GM23338 (cell line): ENCODE results near the gene KCNJ11. TPM values are rescaled to one million over a fixed set of nuclear protein-coding genes. Genes with fewer than 3 reads are reported as not detected.

Experiments
- ATAC-seq: fragments of 200-7000 bp; cut with Tn5 transposase; 3 replicates; pipeline ENCODE4 v1.9.1; 2020
- DNase-seq: peaks from one replicate; pipeline ENCODE4 v3.0.0-alpha.2; 2015; ENCODE audit warnings: low spot score
- H2AFZ ChIP-seq: fragments of 200-600 bp; sonication (generic); 2 replicates; pipeline ENCODE4 v1.8.0; 2016; ENCODE audit warnings: antibody characterized with exemption, mild to moderate bottlenecking, moderate library complexity
- H3F3A ChIP-seq: fragments of 200-600 bp; sonication (generic); replicated peaks from 2 replicates; pipeline ENCODE4 v1.8.0; 2017; ENCODE audit warnings: antibody characterized with exemption, mixed run types, low read depth
- H3K27ac ChIP-seq: fragments of 200-600 bp; sonication (generic); 2 replicates; pipeline ENCODE4 v1.6.1; 2016; ENCODE audit warnings: low read depth
- H3K27me3 ChIP-seq: fragments of 200-600 bp; sonication (generic); 2 replicates; pipeline ENCODE4 v1.8.0; 2016; ENCODE audit warnings: mild to moderate bottlenecking, mixed run types, moderate library complexity; ENCODE audit not compliant: insufficient read depth
- H3K36me3 ChIP-seq: fragments of 200-600 bp; sonication (generic); 2 replicates; pipeline ENCODE4 v1.8.0; 2016; ENCODE audit warnings: mild to moderate bottlenecking; ENCODE audit not compliant: insufficient read depth
- H3K4me1 ChIP-seq: fragments of 200-600 bp; sonication (generic); 2 replicates; pipeline ENCODE4 v1.8.0; 2016; ENCODE audit warnings: mild to moderate bottlenecking, moderate library complexity; ENCODE audit not compliant: insufficient read depth
- H3K4me2 ChIP-seq: fragments of 200-600 bp; sonication (generic); 2 replicates; pipeline ENCODE4 v1.7.1; 2017; ENCODE audit warnings: mixed run types
- H3K4me3 ChIP-seq: fragments of 200-600 bp; sonication (generic); 2 replicates; pipeline ENCODE4 v1.6.1; 2016; ENCODE audit warnings: mixed run types
- H3K79me2 ChIP-seq: fragments of 200-600 bp; sonication (generic); replicated peaks from 2 replicates; pipeline ENCODE4 v1.8.0; 2017; ENCODE audit warnings: mild to moderate bottlenecking; ENCODE audit not compliant: insufficient read depth
- H3K9me2 ChIP-seq: fragments of 200-600 bp; sonication (generic); 2 replicates; pipeline ENCODE4 v1.8.0; 2017; ENCODE audit not compliant: insufficient read depth
- H4K20me1 ChIP-seq: fragments of 200-600 bp; sonication (generic); replicated peaks from 2 replicates; pipeline ENCODE4 v1.8.0; 2017; ENCODE audit warnings: mild to moderate bottlenecking; ENCODE audit not compliant: insufficient read depth
- H3K27ac Mint-ChIP-seq: 2 replicates; pipeline ENCODE4 v1.8.0; 2020; ENCODE audit warnings: inconsistent platforms, mild to moderate bottlenecking, moderate library complexity, mixed read lengths
- H3K27me3 Mint-ChIP-seq: 3 replicates; pipeline ENCODE4 v1.8.0; 2022; ENCODE audit warnings: low read depth, mild to moderate bottlenecking, moderate library complexity, mixed read lengths, inconsistent platforms; ENCODE audit not compliant: insufficient read depth, poor library complexity
- H3K36me3 Mint-ChIP-seq: 3 replicates; pipeline ENCODE4 v1.8.0; 2021; ENCODE audit warnings: low read depth, mild to moderate bottlenecking, inconsistent platforms, moderate library complexity, mixed read lengths
- H3K4me1 Mint-ChIP-seq: 3 replicates; pipeline ENCODE4 v1.8.0; 2020; ENCODE audit warnings: mild to moderate bottlenecking, inconsistent platforms, mixed read lengths
- H3K4me3 Mint-ChIP-seq: 3 replicates; pipeline ENCODE4 v1.8.0; 2021; ENCODE audit warnings: moderate library complexity, mild to moderate bottlenecking, inconsistent platforms, mixed read lengths
- H3K9me3 Mint-ChIP-seq: 3 replicates; pipeline ENCODE4 v1.8.0; 2020; ENCODE audit warnings: moderate library complexity, mild to moderate bottlenecking, inconsistent platforms, mixed read lengths
- CREB1 ChIP-seq: fragments of 250-450 bp; sonication (Bioruptor Pico); IDR thresholded peaks from 2 replicates; pipeline ENCODE4 v1.5.0; 2020; ENCODE audit warnings: low read depth, mild to moderate bottlenecking, moderate library complexity
- EZH2 ChIP-seq: fragments of 200-600 bp; sonication (generic); IDR thresholded peaks from one replicate; pipeline ENCODE4 v1.8.0; 2017; ENCODE audit warnings: antibody characterized with exemption, mild to moderate bottlenecking, low read depth; ENCODE audit not compliant: unreplicated experiment
- JUNB ChIP-seq: IDR thresholded peaks from one replicate; pipeline ENCODE4 v1.6.1; 2016; ENCODE audit warnings: antibody characterized with exemption; ENCODE audit not compliant: unreplicated experiment
- NANOG ChIP-seq: IDR thresholded peaks from 2 replicates; pipeline ENCODE4 v1.6.1; 2016; ENCODE audit warnings: antibody characterized with exemption, borderline replicate concordance
- POLR2AphosphoS5 ChIP-seq: IDR thresholded peaks from 2 replicates; pipeline ENCODE4 v1.6.1; 2016; ENCODE audit warnings: antibody characterized with exemption, low read depth
- STAT1 ChIP-seq: IDR thresholded peaks from one replicate; pipeline ENCODE4 v1.6.1; 2016; ENCODE audit warnings: antibody characterized with exemption; ENCODE audit not compliant: unreplicated experiment
- long read RNA-seq: library from polyadenylated mRNA; unstranded; transcript quantifications from one replicate; pipeline ENCODE4 v2.0.0, GENCODE V29; 2020; ENCODE audit not compliant: unreplicated experiment
- polyA plus RNA-seq: library from polyadenylated mRNA; unstranded; fragments of >200 nt; fragmentation: Nextera tagmentation; extraction: Ambion mirVana; gene quantifications from 2 replicates; pipeline ENCODE4 v1.2.1, GENCODE V29; 2016
- total RNA-seq: library from RNA; depleted of rRNA; stranded (reverse); fragments of >200 nt; shearing (Covaris generic); gene quantifications from 2 replicates; pipeline ENCODE4 v1.2.3, GENCODE V29; 2014; rRNA removed
- TF ChIP-seq, protein P1 (sequence below), 2 experiments: fragments of 200-600 bp in 1 of 2; sonication (generic) in 1 of 2; conservative IDR thresholded peaks; 2 replicates each; pipeline versions ENCODE4 v1.5.1 to v1.6.1; 2016 to 2017; ENCODE audit warnings: antibody characterized with exemption in 2 of 2, low read depth in 2 of 2, mild to moderate bottlenecking in 2 of 2, moderate library complexity in 1 of 2
- TF ChIP-seq, protein P2 (sequence below): IDR thresholded peaks from one replicate; pipeline ENCODE4 v1.6.1; 2018; ENCODE audit warnings: antibody characterized with exemption; ENCODE audit not compliant: unreplicated experiment
- TF ChIP-seq, protein P3 (sequence below): fragments of 250-450 bp; sonication (Bioruptor Pico); IDR thresholded peaks from 2 replicates; pipeline ENCODE4 v1.5.0; 2020; ENCODE audit warnings: mild to moderate bottlenecking, moderate library complexity

Gene KCNJ11
- total RNA-seq (5.9 and 7.9 TPM in 2 replicates), polyA plus RNA-seq (0.89 and 2.2 TPM in 2 replicates)
- long read RNA-seq, partial matches to known transcripts = 0 of 1 reads
- long read RNA-seq, other reads (novel, unspliced or antisense) = 1 of 1 reads

- ATAC-seq (peak; percentile 32), DNase-seq (peak; percentile 80)
- Mint-ChIP-seq H3K36me3 (peaks cover 10% of the 10 kb centered on the region; the same call in 2 of the 3 replicates), H3K9me3 (no peaks in the 10 kb centered on the region), H3K27ac (no peak within 1 kb of the TSS), H3K4me1 (peaks cover 12% of the 10 kb centered on the region; the same call in 2 of the 3 replicates), H3K4me3 (peak within 1 kb of the TSS; percentile 72), H3K27me3 (peaks cover 21% of the 10 kb centered on the region)
- Histone ChIP-seq H3K27me3 (no peaks in the 10 kb centered on the region), H3K4me1 (peaks cover 7% of the 10 kb centered on the region; the same call in 1 of the 2 replicates), H3K4me3 (peak within 1 kb of the TSS; percentile 70), H3K27ac (no peak within 1 kb of the TSS), H2AFZ (peak within 1 kb of the TSS; percentile 80; the same call in 1 of the 2 replicates), H3K36me3 (no peaks in the 10 kb centered on the region), H3F3A (no peaks in the 10 kb centered on the region), H4K20me1 (no peaks in the 10 kb centered on the region), H3K9me2 (0 out of 2 replicates have a peak, but pooled peaks cover 3% of the 10 kb centered on the region), H3K4me2 (peak within 1 kb of the TSS; percentile 78), H3K79me2 (no peaks in the 10 kb centered on the region)
- TF ChIP-seq, protein P1, sequence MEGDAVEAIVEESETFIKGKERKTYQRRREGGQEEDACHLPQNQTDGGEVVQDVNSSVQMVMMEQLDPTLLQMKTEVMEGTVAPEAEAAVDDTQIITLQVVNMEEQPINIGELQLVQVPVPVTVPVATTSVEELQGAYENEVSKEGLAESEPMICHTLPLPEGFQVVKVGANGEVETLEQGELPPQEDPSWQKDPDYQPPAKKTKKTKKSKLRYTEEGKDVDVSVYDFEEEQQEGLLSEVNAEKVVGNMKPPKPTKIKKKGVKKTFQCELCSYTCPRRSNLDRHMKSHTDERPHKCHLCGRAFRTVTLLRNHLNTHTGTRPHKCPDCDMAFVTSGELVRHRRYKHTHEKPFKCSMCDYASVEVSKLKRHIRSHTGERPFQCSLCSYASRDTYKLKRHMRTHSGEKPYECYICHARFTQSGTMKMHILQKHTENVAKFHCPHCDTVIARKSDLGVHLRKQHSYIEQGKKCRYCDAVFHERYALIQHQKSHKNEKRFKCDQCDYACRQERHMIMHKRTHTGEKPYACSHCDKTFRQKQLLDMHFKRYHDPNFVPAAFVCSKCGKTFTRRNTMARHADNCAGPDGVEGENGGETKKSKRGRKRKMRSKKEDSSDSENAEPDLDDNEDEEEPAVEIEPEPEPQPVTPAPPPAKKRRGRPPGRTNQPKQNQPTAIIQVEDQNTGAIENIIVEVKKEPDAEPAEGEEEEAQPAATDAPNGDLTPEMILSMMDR (conservative IDR thresholded peaks at IDR 0.05; ENCODE audit: low read depth in 2 of 2) = peak in 1 of 2 experiments; percentile 30; a peak in 2 of 4 replicates
- no peak for TF ChIP-seq POLR2AphosphoS5
These were observed at the start of gene KCNJ11 for GRCh38 chr11:17388609-17389210. Gene KCNJ11 (minus strand): TSS chr11:17388659. CDS start chr11:17388091, 568 bp downstream.

GRCh38 chr11:17437366-17437765 is 48.9 kb upstream of the KCNJ11 start:
- H3K79me2 ChIP-seq = no peaks in the 10 kb centered on the region
- no peak overlapping the region for H3K4me3 ChIP-seq
- no peak overlapping the region for H3K4me2 ChIP-seq
- H3K9me2 ChIP-seq = no peaks in the 10 kb centered on the region
- no peaks in the 10 kb centered on the region for H3K36me3 ChIP-seq
- no peak overlapping the region for H3K27ac ChIP-seq
- H3K4me3 Mint-ChIP-seq = no peak overlapping the region
- no peak overlapping the region for H2AFZ ChIP-seq
- peaks cover 9% of the 10 kb centered on the region for H3K4me1 ChIP-seq
- peaks cover 28% of the 10 kb centered on the region for H3K27me3 ChIP-seq
- H3K27me3 Mint-ChIP-seq = peaks cover 45% of the 10 kb centered on the region
- no peaks in the 10 kb centered on the region; the same call in 1 of the 2 replicates for H4K20me1 ChIP-seq
- H3K9me3 Mint-ChIP-seq = no peaks in the 10 kb centered on the region; the same call in 1 of the 3 replicates
- DNase-seq (no peak), ATAC-seq (no peak)
- no peak overlapping the region for H3K27ac Mint-ChIP-seq
- H3K4me1 Mint-ChIP-seq = peaks cover 16% of the 10 kb centered on the region
- H3K36me3 Mint-ChIP-seq = peaks cover 4% of the 10 kb centered on the region; the same call in 1 of the 3 replicates
- H3F3A ChIP-seq = no peaks in the 10 kb centered on the region
- TF ChIP-seq NANOG (no peak), CREB1 (CRISPR knock-in tag) (no peak), EZH2 (no peak), JUNB (no peak), POLR2AphosphoS5 (no peak), STAT1 (no peak)
- TF ChIP-seq, protein P2, sequence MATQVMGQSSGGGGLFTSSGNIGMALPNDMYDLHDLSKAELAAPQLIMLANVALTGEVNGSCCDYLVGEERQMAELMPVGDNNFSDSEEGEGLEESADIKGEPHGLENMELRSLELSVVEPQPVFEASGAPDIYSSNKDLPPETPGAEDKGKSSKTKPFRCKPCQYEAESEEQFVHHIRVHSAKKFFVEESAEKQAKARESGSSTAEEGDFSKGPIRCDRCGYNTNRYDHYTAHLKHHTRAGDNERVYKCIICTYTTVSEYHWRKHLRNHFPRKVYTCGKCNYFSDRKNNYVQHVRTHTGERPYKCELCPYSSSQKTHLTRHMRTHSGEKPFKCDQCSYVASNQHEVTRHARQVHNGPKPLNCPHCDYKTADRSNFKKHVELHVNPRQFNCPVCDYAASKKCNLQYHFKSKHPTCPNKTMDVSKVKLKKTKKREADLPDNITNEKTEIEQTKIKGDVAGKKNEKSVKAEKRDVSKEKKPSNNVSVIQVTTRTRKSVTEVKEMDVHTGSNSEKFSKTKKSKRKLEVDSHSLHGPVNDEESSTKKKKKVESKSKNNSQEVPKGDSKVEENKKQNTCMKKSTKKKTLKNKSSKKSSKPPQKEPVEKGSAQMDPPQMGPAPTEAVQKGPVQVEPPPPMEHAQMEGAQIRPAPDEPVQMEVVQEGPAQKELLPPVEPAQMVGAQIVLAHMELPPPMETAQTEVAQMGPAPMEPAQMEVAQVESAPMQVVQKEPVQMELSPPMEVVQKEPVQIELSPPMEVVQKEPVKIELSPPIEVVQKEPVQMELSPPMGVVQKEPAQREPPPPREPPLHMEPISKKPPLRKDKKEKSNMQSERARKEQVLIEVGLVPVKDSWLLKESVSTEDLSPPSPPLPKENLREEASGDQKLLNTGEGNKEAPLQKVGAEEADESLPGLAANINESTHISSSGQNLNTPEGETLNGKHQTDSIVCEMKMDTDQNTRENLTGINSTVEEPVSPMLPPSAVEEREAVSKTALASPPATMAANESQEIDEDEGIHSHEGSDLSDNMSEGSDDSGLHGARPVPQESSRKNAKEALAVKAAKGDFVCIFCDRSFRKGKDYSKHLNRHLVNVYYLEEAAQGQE = no peak
- TF ChIP-seq, protein P3, sequence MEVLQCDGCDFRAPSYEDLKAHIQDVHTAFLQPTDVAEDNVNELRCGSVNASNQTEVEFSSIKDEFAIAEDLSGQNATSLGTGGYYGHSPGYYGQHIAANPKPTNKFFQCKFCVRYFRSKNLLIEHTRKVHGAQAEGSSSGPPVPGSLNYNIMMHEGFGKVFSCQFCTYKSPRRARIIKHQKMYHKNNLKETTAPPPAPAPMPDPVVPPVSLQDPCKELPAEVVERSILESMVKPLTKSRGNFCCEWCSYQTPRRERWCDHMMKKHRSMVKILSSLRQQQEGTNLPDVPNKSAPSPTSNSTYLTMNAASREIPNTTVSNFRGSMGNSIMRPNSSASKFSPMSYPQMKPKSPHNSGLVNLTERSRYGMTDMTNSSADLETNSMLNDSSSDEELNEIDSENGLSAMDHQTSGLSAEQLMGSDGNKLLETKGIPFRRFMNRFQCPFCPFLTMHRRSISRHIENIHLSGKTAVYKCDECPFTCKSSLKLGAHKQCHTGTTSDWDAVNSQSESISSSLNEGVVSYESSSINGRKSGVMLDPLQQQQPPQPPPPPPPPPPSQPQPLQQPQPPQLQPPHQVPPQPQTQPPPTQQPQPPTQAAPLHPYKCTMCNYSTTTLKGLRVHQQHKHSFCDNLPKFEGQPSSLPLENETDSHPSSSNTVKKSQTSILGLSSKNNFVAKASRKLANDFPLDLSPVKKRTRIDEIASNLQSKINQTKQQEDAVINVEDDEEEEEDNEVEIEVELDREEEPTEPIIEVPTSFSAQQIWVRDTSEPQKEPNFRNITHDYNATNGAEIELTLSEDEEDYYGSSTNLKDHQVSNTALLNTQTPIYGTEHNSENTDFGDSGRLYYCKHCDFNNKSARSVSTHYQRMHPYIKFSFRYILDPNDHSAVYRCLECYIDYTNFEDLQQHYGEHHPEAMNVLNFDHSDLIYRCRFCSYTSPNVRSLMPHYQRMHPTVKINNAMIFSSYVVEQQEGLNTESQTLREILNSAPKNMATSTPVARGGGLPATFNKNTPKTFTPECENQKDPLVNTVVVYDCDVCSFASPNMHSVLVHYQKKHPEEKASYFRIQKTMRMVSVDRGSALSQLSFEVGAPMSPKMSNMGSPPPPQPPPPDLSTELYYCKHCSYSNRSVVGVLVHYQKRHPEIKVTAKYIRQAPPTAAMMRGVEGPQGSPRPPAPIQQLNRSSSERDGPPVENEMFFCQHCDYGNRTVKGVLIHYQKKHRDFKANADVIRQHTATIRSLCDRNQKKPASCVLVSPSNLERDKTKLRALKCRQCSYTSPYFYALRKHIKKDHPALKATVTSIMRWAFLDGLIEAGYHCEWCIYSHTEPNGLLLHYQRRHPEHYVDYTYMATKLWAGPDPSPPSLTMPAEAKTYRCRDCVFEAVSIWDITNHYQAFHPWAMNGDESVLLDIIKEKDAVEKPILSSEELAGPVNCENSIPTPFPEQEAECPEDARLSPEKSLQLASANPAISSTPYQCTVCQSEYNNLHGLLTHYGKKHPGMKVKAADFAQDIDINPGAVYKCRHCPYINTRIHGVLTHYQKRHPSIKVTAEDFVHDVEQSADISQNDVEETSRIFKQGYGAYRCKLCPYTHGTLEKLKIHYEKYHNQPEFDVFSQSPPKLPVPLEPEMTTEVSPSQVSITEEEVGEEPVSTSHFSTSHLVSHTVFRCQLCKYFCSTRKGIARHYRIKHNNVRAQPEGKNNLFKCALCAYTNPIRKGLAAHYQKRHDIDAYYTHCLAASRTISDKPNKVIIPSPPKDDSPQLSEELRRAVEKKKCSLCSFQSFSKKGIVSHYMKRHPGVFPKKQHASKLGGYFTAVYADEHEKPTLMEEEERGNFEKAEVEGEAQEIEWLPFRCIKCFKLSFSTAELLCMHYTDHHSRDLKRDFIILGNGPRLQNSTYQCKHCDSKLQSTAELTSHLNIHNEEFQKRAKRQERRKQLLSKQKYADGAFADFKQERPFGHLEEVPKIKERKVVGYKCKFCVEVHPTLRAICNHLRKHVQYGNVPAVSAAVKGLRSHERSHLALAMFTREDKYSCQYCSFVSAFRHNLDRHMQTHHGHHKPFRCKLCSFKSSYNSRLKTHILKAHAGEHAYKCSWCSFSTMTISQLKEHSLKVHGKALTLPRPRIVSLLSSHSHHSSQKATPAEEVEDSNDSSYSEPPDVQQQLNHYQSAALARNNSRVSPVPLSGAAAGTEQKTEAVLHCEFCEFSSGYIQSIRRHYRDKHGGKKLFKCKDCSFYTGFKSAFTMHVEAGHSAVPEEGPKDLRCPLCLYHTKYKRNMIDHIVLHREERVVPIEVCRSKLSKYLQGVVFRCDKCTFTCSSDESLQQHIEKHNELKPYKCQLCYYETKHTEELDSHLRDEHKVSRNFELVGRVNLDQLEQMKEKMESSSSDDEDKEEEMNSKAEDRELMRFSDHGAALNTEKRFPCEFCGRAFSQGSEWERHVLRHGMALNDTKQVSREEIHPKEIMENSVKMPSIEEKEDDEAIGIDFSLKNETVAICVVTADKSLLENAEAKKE (CRISPR knock-in tag) = no peak
